GM21737 (cell line): ENCODE measurements around the gene SPTB.

ENCODE experiments used
- ATAC-seq: cut with Tn5 transposase; IDR thresholded peaks from one replicate; pipeline ENCODE4 v1.9.1; 2021; ENCODE audit warnings: mild to moderate bottlenecking, moderate library complexity; ENCODE audit not compliant: unreplicated experiment

Gene SPTB

GRCh38 chr14:64733321-64733720, 146.4 kb downstream of the SPTB start:
- ATAC-seq: no peak

- ATAC-seq: no peak
These were observed 147.1 kb downstream of the SPTB start for GRCh38 chr14:64732536-64733120.

- no peak for ATAC-seq
These were observed 147.6 kb downstream of the SPTB start for GRCh38 chr14:64732066-64732465.

- ATAC-seq: no peak
These were observed 148.5 kb downstream of the SPTB start for GRCh38 chr14:64731141-64731581.

GRCh38 chr14:64730681-64731080, 149.0 kb downstream of the SPTB start:
- no peak for ATAC-seq

GRCh38 chr14:64730061-64730440, 149.7 kb downstream of the SPTB start:
- no peak for ATAC-seq

- no peak for ATAC-seq
These were observed 150.2 kb downstream of the SPTB start for GRCh38 chr14:64729386-64730060.

- ATAC-seq: no peak
These were observed 150.9 kb downstream of the SPTB start for GRCh38 chr14:64728856-64729255.

GRCh38 chr14:64728106-64728505, 151.6 kb downstream of the SPTB start:
- ATAC-seq: no peak

GRCh38 chr14:64727551-64728071, 152.1 kb downstream of the SPTB start:
- no peak for ATAC-seq

- ATAC-seq: no peak
These were observed 153.2 kb downstream of the SPTB start for GRCh38 chr14:64726585-64726890.

- no peak for ATAC-seq
These were observed 153.7 kb downstream of the SPTB start for GRCh38 chr14:64725879-64726584.

GRCh38 chr14:64725261-64725815, 154.4 kb downstream of the SPTB start:
- ATAC-seq: no peak

- ATAC-seq: no peak
These were observed 155.2 kb downstream of the SPTB start for GRCh38 chr14:64724578-64724930.

- no peak for ATAC-seq
These were observed 155.8 kb downstream of the SPTB start for GRCh38 chr14:64723691-64724577.

GRCh38 chr14:64722842-64723447, 156.8 kb downstream of the SPTB start:
- no peak for ATAC-seq

GRCh38 chr14:64721899-64722298, 157.8 kb downstream of the SPTB start:
- ATAC-seq: no peak

GRCh38 chr14:64721391-64721791, 158.3 kb downstream of the SPTB start:
- no peak for ATAC-seq

GRCh38 chr14:64720131-64720576, 159.6 kb downstream of the SPTB start:
- no peak for ATAC-seq

GRCh38 chr14:64719601-64720000, 160.1 kb downstream of the SPTB start:
- no peak for ATAC-seq
